HepG2 (cell line): ENCODE measurements around the gene DPAGT1. TPM values are rescaled to one million over a fixed set of nuclear protein-coding genes. Genes with fewer than 3 reads are reported as not detected.

ENCODE experiments used
- AGO1 ChIP-seq: fragments of 200-400 bp; formaldehyde crosslinking; IDR thresholded peaks from 2 replicates; pipeline ENCODE4 v1.6.1; 2017; ENCODE audit warnings: mild to moderate bottlenecking, low read depth, low read length, moderate library complexity; ENCODE audit not compliant: poor library complexity, severe bottlenecking
- CEBPG ChIP-seq: IDR thresholded peaks from 2 replicates; pipeline ENCODE4 v1.6.1; 2016
- ELF4 ChIP-seq: sonication (generic); formaldehyde crosslinking; IDR thresholded peaks from 2 replicates; pipeline ENCODE4 v1.5.0; 2020; ENCODE audit warnings: missing genetic modification reagents, mild to moderate bottlenecking, moderate library complexity, borderline replicate concordance
- GATAD1 ChIP-seq: IDR thresholded peaks from 2 replicates; pipeline ENCODE4 v1.6.1; 2016; ENCODE audit warnings: missing genetic modification reagents, missing compliant biosample characterization
- HDAC2 ChIP-seq: sonication (generic); formaldehyde crosslinking; IDR thresholded peaks from 2 replicates; pipeline ENCODE4 v1.4.0; 2020; ENCODE audit warnings: missing genetic modification reagents
- HOXA5 ChIP-seq: sonication (generic); formaldehyde crosslinking; IDR thresholded peaks from 2 replicates; pipeline ENCODE4 v1.4.0; 2020; ENCODE audit warnings: missing genetic modification reagents
- PHB2 ChIP-seq: fragments of 450-650 bp; IDR thresholded peaks from 2 replicates; pipeline ENCODE4 v1.6.1; 2018; ENCODE audit not compliant: partially characterized antibody
- RFXAP ChIP-seq: sonication (generic); formaldehyde crosslinking; IDR thresholded peaks from 2 replicates; pipeline ENCODE4 v1.4.0; 2020; ENCODE audit warnings: missing genetic modification reagents, borderline replicate concordance
- SOX6 ChIP-seq, 2 experiments: fragments of 450-650 bp in 1 of 2; sonication (generic) in 1 of 2; formaldehyde crosslinking in 1 of 2; IDR thresholded peaks; 2 replicates each; pipeline versions ENCODE4 v1.4.0 to v1.6.1; 2017 to 2020; ENCODE audit warnings: antibody characterized with exemption in 1 of 2, mild to moderate bottlenecking in 1 of 2, missing genetic modification reagents in 1 of 2
- U2AF1 ChIP-seq: fragments of 200-400 bp; formaldehyde crosslinking; optimal IDR thresholded peaks from 2 replicates; pipeline ENCODE3; 2017; ENCODE audit warnings: mild to moderate bottlenecking, low read depth, low read length
- ZFX ChIP-seq: sonication (generic); formaldehyde crosslinking; IDR thresholded peaks from 2 replicates; pipeline ENCODE4 v1.4.0; 2020; ENCODE audit warnings: mild to moderate bottlenecking, low read depth, missing genetic modification reagents, moderate library complexity
- ZNF101 ChIP-seq: sonication (generic); formaldehyde crosslinking; IDR thresholded peaks from 2 replicates; pipeline ENCODE4 v1.4.0; 2020; ENCODE audit warnings: mild to moderate bottlenecking, low read depth, missing genetic modification reagents, borderline replicate concordance
- ZNF572 ChIP-seq: sonication (generic); formaldehyde crosslinking; IDR thresholded peaks from 2 replicates; pipeline ENCODE4 v1.5.1; 2020; ENCODE audit warnings: mild to moderate bottlenecking, missing genetic modification reagents
- ZNF780A ChIP-seq: sonication (generic); formaldehyde crosslinking; IDR thresholded peaks from 2 replicates; pipeline ENCODE4 v1.8.0; 2022; ENCODE audit warnings: mild to moderate bottlenecking, missing genetic modification reagents, moderate library complexity
- ZNF781 ChIP-seq: sonication (generic); formaldehyde crosslinking; IDR thresholded peaks from 2 replicates; pipeline ENCODE4 v1.5.1; 2020; ENCODE audit warnings: borderline replicate concordance, mild to moderate bottlenecking, missing genetic modification reagents; ENCODE audit errors: not compliant biosample characterization
- polyA plus RNA-seq, 8 experiments: library from polyadenylated mRNA; depleted of rRNA in 3 of 8; stranded (reverse) in 7 of 8; unstranded in 1 of 8; fragments of >200 nt; fragmentation: Illumina TruSeq in 4 of 8; extraction: Trizol in 4 of 8; gene quantifications; 2 replicates each; pipeline versions ENCODE4 v1.2.1 to v1.2.3, GENCODE V29; 2011 to 2016; ENCODE audit warnings: low read depth in 4 of 8, missing spikeins in 1 of 8, mixed read lengths in 1 of 8; ENCODE audit not compliant: insufficient read depth in 1 of 8
- total RNA-seq, 5 experiments: library from RNA; depleted of rRNA; stranded (reverse); fragments of >200 nt; fragmentation: Illumina TruSeq; extraction: Trizol; gene quantifications; 2 replicates each; pipeline ENCODE4 v1.2.3, GENCODE V29; 2016; ENCODE audit warnings: low read depth in 1 of 5
- TF ChIP-seq, protein P1 (sequence below): sonication (generic); formaldehyde crosslinking; IDR thresholded peaks from 2 replicates; pipeline ENCODE4 v1.9.0; 2021; ENCODE audit warnings: missing genetic modification reagents, borderline replicate concordance
- TF ChIP-seq, protein P2 (sequence below): sonication (generic); formaldehyde crosslinking; IDR thresholded peaks from 2 replicates; pipeline ENCODE4 v1.5.0; 2020; ENCODE audit warnings: missing genetic modification reagents
- TF ChIP-seq, protein P3 (sequence below): sonication (generic); formaldehyde crosslinking; IDR thresholded peaks from 2 replicates; pipeline ENCODE4 v1.8.0; 2022; ENCODE audit warnings: mild to moderate bottlenecking, missing genetic modification reagents, borderline replicate concordance
- TF ChIP-seq, protein P4 (sequence below), 2 experiments: sonication (generic) in 1 of 2; formaldehyde crosslinking in 1 of 2; IDR thresholded peaks; 2 replicates each; pipeline versions ENCODE4 v1.4.0 to v1.6.1; 2018 to 2020; ENCODE audit warnings: missing genetic modification reagents in 2 of 2, borderline replicate concordance in 1 of 2, low read depth in 1 of 2, mild to moderate bottlenecking in 1 of 2, missing biosample characterization in 1 of 2

The DPAGT1 gene
- total and polyA plus RNA-seq, 2 of the 13 experiments (the other 11 are each of a cell fraction or from before 2014, with no cell fraction given), result 37.6 to 70.7 TPM

DNA sequence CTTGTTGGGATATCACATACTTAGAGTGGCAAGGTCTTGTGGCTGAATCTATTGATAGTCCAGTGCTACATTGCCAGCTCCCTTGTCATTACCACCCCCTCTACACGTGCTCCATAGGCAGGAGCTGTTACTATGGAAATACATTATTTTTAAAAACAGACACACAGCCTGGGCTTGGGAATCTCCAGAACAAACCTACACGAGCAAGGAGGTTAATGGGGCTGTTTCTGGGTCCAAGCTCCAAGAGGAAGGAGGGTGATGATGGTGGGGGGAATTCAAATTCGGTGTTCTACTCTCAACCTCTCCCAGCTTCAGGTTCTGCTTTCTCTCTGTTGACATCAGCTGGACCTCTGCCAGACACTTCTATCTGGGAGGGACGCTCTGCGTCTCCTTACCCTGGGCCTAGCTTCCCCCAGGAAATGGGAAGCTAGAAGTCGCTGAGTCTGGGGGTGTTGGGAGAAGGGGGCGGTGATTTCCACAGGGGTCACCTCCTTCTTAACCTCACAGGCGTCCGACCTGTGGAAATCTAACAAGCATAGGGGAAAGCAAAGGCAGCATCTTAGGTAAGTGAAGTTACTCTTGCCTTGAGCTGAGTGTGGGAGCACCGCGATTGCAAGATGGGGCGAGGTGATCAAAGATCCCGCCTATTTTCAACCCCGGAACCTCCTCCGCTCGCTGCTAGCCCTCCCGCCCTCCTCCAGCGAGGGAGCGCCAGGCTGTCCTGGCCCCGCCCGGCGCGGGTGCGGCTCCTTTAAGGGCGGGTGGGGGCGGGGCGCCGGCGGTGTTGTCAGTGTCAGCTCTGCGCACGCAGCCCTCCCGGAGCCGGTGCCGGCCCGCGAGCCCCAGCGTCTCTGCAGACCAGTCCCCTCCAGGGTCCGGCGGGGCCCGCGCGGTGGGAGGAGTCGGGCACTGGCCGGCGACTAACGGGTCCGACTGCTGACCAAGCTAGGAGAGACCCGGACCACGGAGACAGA lies 5.2 kb upstream of the DPAGT1 start, which contains the start of gene C2CD2L (continued):
- TF ChIP-seq, protein P1, sequence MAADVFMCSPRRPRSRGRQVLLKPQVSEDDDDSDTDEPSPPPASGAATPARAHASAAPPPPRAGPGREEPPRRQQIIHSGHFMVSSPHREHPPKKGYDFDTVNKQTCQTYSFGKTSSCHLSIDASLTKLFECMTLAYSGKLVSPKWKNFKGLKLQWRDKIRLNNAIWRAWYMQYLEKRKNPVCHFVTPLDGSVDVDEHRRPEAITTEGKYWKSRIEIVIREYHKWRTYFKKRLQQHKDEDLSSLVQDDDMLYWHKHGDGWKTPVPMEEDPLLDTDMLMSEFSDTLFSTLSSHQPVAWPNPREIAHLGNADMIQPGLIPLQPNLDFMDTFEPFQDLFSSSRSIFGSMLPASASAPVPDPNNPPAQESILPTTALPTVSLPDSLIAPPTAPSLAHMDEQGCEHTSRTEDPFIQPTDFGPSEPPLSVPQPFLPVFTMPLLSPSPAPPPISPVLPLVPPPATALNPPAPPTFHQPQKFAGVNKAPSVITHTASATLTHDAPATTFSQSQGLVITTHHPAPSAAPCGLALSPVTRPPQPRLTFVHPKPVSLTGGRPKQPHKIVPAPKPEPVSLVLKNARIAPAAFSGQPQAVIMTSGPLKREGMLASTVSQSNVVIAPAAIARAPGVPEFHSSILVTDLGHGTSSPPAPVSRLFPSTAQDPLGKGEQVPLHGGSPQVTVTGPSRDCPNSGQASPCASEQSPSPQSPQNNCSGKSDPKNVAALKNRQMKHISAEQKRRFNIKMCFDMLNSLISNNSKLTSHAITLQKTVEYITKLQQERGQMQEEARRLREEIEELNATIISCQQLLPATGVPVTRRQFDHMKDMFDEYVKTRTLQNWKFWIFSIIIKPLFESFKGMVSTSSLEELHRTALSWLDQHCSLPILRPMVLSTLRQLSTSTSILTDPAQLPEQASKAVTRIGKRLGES (CRISPR knock-in tag), result no peak
- TF ChIP-seq, protein P2, sequence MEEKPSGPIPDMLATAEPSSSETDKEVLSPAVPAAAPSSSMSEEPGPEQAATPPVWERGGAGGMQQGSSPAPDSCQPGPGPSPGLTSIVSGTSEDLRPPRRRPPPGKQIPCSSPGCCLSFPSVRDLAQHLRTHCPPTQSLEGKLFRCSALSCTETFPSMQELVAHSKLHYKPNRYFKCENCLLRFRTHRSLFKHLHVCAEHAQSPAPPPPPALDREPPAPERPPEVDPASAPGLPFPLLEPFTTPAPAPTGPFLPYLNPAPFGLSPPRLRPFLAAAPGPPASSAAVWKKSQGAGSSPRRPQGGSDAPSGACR (CRISPR knock-in tag), result no peak
- TF ChIP-seq ZNF780A (CRISPR knock-in tag), result no peak
- TF ChIP-seq ZFX (CRISPR knock-in tag), result peak; percentile 38; the same call in 1 of the 2 replicates
- TF ChIP-seq ZNF101, result no peak
- TF ChIP-seq SOX6 (IDR thresholded peaks at IDR 0.05), result no peak
- TF ChIP-seq SOX6 (CRISPR knock-in tag; IDR thresholded peaks at IDR 0.05), result peak; percentile 22; the same call in 1 of the 2 replicates
- TF ChIP-seq ZNF572, result no peak
- TF ChIP-seq HOXA5, result peak; percentile 71; the same call in 1 of the 2 replicates
- no peak for TF ChIP-seq U2AF1
- no peak for TF ChIP-seq ELF4 (CRISPR knock-in tag)
- no peak for TF ChIP-seq ZNF781 (CRISPR knock-in tag)
- no peak for TF ChIP-seq CEBPG (CRISPR knock-in tag)
- 0 out of 2 replicates have a peak, but pooled peaks have one; percentile 19 for TF ChIP-seq HDAC2 (CRISPR knock-in tag)
- TF ChIP-seq, protein P3, sequence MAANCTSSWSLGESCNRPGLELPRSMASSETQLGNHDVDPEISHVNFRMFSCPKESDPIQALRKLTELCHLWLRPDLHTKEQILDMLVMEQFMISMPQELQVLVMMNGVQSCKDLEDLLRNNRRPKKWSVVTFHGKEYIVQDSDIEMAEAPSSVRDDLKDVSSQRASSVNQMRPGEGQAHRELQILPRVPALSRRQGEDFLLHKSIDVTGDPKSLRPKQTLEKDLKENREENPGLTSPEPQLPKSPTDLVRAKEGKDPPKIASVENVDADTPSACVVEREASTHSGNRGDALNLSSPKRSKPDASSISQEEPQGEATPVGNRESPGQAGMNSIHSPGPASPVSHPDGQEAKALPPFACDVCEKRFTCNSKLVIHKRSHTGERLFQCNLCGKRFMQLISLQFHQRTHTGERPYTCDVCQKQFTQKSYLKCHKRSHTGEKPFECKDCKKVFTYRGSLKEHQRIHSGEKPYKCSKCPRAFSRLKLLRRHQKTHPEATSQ (CRISPR knock-in tag), result no peak
- TF ChIP-seq RFXAP, result no peak; the same call in 1 of the 2 replicates
- TF ChIP-seq AGO1, result no peak
- no peak for TF ChIP-seq PHB2
- TF ChIP-seq, protein P4, sequence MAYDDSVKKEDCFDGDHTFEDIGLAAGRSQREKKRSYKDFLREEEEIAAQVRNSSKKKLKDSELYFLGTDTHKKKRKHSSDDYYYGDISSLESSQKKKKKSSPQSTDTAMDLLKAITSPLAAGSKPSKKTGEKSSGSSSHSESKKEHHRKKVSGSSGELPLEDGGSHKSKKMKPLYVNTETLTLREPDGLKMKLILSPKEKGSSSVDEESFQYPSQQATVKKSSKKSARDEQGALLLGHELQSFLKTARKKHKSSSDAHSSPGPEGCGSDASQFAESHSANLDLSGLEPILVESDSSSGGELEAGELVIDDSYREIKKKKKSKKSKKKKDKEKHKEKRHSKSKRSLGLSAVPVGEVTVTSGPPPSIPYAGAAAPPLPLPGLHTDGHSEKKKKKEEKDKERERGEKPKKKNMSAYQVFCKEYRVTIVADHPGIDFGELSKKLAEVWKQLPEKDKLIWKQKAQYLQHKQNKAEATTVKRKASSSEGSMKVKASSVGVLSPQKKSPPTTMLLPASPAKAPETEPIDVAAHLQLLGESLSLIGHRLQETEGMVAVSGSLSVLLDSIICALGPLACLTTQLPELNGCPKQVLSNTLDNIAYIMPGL (CRISPR knock-in tag; IDR thresholded peaks at IDR 0.05; ENCODE audit: borderline replicate concordance in 1 of 2, low read depth in 1 of 2), result peak in 1 of 2 experiments; percentile 40; a peak in 1 of 4 replicates
- TF ChIP-seq GATAD1, result no peak; the same call in 1 of the 2 replicates
